Measurements from ENCODE around the gene MRPL52. TPM values are rescaled to one million over a fixed set of nuclear protein-coding genes. Genes with fewer than 3 reads are reported as not detected.
A peak's percentile ranks its signal among the peaks of the same experiment; 100 is the strongest.
"Not testable (repeated sequence)": the region's sequence is repeated elsewhere in the genome, so short reads cannot be mapped to it uniquely, and the experiment has no call there.

MRPL52 gene
- total RNA-seq, 1 donor from 2014 or later, result 36.8 TPM

- no peak for DNase-seq
Measured at GRCh38 chr14:22811722-22812121, 18.0 kb upstream of the MRPL52 start.

GRCh38 chr14:22812744-22813143 is 16.9 kb upstream of the MRPL52 start:
- no peak for DNase-seq

GRCh38 chr14:22813145-22813544 is 16.5 kb upstream of the MRPL52 start:
- no peak for DNase-seq

GRCh38 chr14:22814373-22814772 is 15.3 kb upstream of the MRPL52 start:
- DNase-seq, result no peak

DNA sequence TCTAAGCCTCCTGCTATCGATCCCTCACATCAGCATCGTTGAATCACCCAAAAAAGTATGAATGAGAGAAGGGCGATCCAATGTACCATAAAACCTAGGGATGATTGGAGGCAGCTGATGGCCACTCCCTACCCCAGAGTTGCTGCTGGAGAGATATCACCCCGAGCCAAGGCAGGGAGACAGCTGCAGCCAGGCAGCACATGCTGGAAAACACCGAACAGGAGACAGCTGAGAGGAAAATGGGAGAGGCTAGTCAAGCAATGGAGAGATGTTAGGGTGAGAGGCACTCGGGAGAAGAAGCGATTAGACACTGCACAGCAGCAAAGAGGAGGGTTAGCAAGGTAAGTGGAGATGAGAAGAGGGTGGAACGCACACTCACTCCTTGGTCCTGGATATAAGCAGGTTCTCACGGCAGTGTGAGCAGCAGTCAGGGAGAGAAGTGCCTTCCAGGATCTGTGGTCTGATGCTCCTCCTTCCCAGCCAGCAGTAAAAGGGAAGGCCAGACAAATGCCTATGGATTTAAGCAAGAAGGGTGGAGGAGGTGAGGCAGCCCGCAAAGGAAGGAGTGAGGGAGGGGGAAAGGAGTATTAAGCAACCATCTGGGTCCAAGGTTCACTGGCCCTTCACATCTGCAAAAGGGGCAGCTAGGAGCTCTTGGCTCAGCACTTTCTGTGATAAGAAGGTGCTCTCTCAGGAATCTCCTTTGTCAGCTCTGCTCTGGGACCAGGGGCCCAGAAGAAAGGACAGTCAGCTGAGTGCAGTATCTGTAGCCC is 14.6 kb upstream of the MRPL52 start, which contains the start of gene SLC7A7:
SLC7A7 (minus strand) TSS at position 495 of the 773 bp plus-strand sequence. CDS start 2,037 bp downstream, outside the sequence.
- peak; percentile 92 for DNase-seq

DNA sequence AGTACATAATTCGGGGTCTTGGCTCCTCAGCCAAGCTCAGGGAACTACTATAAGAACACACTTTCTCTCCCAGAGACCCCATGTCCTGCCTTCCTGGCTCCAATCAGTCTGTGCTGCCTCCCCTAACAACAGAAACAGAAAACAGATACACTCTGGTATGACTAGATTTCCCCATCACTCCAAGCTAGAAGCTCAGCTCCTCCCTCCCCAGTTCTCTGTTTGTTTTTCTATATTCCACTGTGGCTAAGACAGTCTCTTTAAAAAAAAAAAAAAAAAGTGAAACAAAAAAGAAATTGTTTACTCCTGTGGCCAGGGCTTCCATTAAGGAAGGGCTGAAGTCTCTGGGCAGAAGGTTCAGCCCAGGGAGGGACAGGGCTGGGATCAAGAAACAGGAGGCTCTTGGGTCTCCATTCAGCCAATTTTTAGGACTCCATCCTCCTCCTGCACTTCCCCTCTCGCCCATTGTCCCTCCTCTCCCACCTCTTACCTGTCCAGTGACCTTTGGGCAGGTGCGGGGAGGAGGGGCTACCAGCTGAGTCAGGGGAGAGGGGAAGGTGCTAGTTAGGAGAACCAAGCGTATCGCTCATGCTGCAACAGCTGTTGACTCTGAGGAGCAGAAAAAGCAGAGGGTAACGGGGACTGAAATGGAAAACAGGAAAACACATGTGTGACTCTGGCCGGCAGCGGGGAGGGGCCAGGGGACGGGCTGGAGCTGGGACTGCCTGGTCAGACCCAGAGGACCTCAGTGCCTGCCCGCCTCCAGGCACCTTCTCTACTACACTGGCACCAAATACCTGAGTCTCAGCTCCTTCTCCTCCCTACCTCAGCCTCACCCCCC is 10.3 kb upstream of the MRPL52 start:
- peak; percentile 76 for DNase-seq

GRCh38 chr14:22820731-22821130 is 9.0 kb upstream of the MRPL52 start:
- peak; percentile 45 for DNase-seq

DNA sequence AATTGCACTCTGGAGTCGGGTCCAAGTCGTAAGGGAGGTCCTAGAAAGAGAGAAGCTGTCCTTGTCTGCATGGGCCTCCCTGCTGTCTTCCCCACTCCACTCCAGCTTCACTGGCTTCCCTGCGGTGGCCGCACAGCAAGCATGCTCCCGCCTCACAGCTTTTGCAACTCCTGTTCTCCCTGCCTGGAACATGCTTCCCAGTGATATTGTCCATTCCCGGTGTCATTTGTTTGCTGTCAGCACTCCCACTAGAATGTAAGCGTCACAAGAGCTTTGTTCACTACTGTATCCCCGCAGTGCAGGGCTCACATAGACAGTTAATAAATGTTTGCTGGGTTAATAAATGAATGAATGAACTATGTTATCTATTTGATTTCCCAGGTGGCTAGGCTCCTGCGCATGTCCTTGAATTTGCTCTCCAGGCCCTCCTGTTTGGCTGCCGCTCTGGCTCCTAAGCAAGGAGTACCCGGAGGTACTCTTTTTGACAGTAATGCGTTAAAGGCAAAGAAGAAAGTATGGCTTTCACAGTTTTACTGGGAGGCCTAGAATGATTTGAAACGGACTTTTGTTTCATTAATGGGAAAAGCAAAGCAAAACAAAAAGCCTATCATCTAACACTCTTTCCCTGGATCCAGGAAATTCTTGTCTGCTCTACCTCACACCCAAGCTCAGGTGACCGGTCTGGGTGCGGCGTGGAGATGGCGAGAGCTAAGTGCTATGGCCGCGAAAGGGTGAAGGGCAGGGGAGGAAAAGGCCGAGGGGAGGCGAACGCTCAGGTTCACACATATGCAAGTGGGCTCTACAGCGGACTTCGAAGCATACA is 8.3 kb upstream of the MRPL52 start:
- DNase-seq, result peak; percentile 45

- DNase-seq, result no peak
Measured at GRCh38 chr14:22822016-22822570, 7.6 kb upstream of the MRPL52 start.

DNA sequence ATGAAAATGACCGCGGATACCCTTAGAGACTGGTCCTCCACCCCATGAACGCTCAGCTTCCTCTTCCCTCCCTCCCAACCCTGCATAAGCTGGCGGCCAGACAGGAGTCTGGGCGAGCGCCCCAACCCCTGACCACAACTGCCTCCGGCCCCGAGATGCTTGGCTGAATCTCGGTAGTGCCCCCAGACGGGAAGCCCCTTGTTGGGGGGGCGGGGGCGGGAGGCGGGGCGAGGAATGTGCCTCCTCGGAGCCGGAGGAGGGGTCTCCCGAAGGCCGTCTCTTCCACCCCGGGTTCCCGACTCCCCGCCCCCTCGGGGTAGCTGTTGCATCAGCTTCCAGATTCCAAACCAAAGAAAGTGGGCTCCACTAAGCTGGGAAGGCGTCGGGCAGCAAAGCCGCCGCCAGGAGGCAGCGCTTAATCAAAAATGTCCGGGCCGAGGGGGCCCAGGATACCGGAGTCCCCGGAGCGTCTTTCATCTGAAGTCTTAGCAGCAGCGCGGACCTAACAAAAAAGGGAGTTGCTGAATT is 7.1 kb upstream of the MRPL52 start:
- peak; percentile 94 for DNase-seq

- DNase-seq, result peak; percentile 71
Measured at GRCh38 chr14:22824711-22825359, 4.9 kb upstream of the MRPL52 start.

DNA sequence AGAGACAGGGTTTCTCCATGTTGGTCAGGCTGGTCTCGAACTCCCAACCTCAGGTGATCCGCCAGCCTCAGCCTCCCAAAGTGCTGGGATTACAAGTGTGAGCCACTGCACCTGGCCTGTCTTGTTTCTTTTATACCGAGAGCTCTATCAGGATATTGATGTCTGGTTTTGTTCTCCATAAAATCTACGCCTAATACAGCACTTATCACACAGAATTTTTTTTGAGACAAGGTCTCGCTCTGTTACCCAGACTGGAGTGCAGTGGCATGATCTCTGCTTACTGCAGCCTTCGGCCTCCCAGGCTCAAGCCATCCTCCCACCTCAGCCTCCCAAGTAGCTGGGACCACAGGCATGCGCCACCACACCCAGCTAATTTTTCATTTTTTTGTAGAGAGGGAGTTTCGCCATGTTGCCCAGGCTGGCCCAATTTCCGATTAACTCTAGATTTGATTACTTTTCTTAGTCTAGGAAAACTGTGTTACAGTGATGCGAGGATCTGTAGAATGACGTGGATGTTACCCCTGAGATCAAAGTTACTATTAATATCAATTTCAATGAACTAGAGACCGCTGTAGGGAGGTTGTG is 519 bp upstream of the MRPL52 start:
- not testable (repeated sequence) for DNase-seq

- no peak for DNase-seq
Measured at GRCh38 chr14:22830443-22831010, 840 bp downstream of the MRPL52 start.

DNA sequence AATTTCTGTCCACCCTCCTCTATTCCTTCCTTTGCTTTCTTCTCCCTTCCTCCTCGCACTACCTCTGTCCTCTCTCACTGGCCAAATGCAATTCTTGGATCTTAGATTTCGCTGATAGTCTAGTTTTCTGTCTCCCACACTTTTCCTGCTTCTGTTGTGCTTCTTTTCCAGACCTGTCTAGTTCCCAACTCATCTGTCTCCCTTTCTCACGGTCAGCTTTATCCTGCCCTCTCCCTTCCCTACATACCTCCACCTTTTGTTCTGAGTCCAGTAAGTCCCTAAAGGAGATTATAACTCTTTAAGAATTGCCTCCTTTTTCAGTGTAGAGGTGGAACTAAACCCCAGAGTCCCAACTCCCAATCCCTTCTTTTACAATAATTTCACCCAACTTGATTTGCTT is 5.8 kb downstream of the MRPL52 start:
- no peak for DNase-seq

- peak; percentile 93 for DNase-seq
Measured at GRCh38 chr14:22836301-22837113, 6.8 kb downstream of the MRPL52 start, which contains the start of gene MMP14. MMP14 (plus strand) TSS chr14:22836585; CDS start chr14:22836818, 233 bp downstream.

- DNase-seq, result peak; percentile 78
Measured at GRCh38 chr14:22837114-22837749, 7.5 kb downstream of the MRPL52 start.

DNA sequence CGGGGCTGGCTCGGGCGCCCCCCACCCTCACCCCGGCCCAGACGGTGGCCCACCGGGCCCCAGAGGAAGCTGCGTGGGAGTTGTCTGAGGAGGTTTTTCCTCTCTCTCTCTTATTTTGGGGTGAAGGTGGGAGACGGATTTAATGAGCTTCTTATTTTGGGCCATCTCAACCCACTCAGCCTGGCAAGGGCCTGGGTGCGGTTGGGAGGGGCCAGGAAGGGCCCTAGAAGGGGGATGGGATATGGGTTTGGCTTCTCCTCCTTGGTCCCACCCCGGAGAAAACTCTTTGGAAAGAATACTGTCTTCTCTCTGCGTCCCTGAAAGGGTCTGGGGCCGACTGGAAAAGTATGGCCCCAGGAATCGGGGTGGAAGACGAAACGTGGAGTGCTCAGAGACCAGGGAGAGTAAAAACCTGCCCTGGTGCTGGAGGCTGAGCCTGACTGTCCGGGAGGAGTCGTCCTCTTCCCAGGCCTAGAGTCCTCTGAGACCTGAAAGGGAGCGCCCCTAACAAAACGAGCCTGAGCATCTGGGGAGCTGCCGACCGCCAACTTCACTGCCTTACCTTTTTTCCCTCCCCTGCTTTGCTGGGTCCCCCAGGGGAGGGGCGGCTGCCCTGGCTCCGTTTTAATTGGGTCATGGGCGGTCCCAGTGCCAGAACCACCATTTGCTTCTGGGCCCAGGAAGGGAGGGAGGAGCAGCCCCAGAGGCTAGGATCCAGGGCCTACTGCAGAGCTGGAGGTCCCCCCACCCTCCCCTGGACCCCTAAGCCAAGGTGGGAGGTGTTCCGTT is 8.3 kb downstream of the MRPL52 start:
- DNase-seq, result peak; percentile 62

GRCh38 chr14:22838631-22839041 is 8.9 kb downstream of the MRPL52 start:
- peak; percentile 32 for DNase-seq
